GM10248 (cell line): ENCODE results near the gene GGTLC1.
"Not testable (repeated sequence)": the region's sequence is repeated elsewhere in the genome, so short reads cannot be mapped to it uniquely, and the experiment has no call there.

Experiments used
- CTCF ChIA-PET: fragments of 300-600 bp; sonication (Branson Sonifier 250); formaldehyde crosslinking; extraction: SDS; loops from one replicate; lab custom pipeline; 2021; ENCODE audit warnings: antibody characterized with exemption; lab: Yijun Ruan, JAX
- POLR2A ChIA-PET: fragments of 350-650 bp; sonication (Branson Sonifier 250); formaldehyde crosslinking; extraction: SDS; loops from one replicate; lab custom pipeline; 2020; ENCODE audit warnings: antibody characterized with exemption; lab: Yijun Ruan, JAX
- DNase-seq: peaks from one replicate; pipeline ENCODE4 v3.0.0; 2012; ENCODE audit errors: extremely low spot score
- CTCF ChIP-seq: IDR thresholded peaks from 2 replicates; pipeline ENCODE4 v1.5.1; 2012; ENCODE audit warnings: mild to moderate bottlenecking, low read depth; ENCODE audit errors: extremely low read depth, missing control alignments, control extremely low read depth

Gene GGTLC1

DNA sequence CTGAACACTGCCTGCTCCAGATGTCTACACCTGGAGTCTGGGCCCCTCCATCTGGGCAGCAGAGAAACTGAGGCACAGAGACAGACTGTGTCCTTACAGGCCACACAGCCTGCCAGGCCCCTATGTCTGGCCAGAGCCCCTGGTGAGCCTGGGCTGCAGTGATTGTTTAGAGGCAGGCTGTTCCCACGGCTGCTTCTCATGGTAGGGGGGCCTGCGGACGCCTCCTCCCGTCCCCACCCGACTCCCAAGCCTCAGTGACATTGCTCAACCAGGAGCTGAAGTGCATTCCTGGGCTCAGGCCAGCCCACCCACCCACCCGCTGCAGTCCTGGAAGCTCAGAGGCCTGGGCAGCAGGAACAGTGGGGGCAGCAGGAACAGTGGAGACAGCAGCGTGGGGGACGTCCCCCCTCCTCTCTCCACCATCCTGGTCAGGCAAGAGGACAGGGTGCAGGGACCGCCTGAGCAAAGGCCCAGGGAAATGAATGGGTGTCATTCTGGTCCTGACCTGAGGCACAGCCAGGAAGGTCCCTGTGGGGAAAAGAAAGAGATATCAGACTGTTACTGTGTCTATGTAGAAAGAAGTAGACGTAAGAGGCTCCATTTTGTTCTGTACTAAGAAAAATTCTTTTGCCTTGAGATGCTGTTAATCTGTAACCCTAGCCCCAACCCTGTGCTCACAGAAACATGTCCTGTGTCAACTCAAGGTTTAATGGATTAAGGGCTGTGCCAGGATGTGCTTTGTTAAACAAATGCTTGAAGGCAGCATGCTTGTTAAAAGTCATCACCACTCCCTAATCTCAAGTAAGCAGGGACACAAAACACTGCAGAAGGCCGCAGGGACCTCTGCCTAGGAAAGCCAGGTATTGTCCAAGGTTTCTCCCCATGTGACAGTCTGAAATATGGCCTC lies 6.2 kb downstream of the GGTLC1 start:
- DNase-seq, CTCF ChIA-PET, POLR2A ChIA-PET: not testable (repeated sequence)

DNA sequence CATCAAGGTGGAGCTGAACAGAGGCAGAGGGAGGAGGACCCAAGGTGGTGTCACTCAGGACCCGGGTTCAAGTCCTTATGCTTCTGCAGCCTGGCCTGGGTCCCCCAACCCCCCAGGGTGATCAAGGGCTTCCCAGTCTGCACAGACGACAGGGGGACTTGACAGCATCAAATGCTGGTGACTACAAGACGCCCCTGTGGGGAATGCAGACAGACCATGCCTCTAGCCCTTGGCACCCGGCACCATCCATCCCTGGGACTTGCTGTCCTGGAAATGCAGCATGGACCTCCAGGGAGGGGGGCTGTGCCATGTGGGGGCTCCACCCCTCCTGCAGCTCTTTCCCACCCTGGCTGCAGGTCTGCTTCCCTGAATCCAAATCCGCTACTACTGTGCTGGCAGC lies 7.1 kb downstream of the GGTLC1 start:
- CTCF ChIA-PET, POLR2A ChIA-PET, DNase-seq: not testable (repeated sequence)

DNA sequence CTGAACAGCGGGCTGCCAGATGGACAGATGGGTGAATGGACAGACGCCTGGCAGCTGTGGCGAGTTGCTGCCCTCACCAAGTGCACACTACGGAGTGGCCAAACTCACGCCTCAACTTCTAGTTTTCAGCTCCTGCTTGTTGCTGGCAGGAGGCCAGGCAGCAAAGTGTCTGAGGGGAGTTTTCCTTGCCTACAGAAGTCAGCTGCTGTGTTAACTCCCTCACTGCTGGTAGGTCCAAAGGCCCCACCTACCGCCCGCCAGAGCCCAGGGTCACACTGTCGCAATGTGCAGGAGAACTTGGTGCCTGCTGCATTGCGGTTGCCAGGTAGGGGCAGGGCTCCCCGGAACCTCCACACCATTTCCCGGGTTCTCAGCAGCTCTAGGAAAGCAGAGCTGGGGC lies 7.6 kb downstream of the GGTLC1 start:
- CTCF ChIA-PET, POLR2A ChIA-PET, DNase-seq: not testable (repeated sequence)

DNA sequence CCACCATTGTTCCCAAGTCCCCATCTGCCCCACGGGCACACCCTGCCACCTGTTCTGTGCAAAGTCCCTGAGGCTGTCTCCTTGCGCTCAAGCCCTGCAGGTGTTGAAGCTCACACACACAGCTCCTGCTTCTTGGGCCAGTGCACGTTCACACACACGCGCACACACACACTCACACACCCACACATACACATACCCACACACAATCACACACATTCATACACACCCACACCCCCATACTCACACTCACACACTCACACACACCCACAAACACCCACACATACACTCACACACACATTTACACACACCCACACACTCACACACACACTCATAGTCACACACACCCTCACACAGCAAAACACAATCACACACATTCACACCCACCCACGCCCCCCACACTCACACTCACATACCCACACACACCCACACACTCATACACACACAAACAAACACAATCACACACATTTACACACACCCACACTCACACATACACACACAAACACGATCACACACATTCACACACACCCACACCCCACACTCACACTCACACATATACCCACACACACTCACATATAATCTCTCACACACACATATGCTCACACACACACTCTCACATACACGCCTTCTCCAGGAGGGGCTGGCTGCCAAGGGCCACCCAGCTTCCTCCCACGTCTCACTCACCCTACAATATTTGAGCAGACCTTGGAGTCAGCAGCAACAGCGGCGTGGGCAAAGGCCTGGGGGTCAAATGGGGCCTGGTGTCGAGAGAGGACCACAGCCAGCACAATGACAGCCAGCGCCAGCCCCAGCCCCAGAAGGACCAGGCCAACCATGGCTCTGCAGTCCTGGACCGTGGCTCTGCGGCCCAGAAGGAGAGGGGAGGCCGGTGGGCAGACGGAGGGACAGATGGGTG lies 8.4 kb downstream of the GGTLC1 start:
- CTCF ChIA-PET, DNase-seq, POLR2A ChIA-PET: not testable (repeated sequence)

GRCh38 chr20:23979380-23979779 lies 9.2 kb downstream of the GGTLC1 start:
- DNase-seq, CTCF ChIA-PET: not testable (repeated sequence)

GRCh38 chr20:23978457-23978856 lies 10.1 kb downstream of the GGTLC1 start:
- CTCF ChIA-PET, POLR2A ChIA-PET, DNase-seq: not testable (repeated sequence)

More at GRCh38 chr20:23979380-23979779, 9.2 kb downstream of the GGTLC1 start:
- POLR2A ChIA-PET = not testable (repeated sequence)

DNA sequence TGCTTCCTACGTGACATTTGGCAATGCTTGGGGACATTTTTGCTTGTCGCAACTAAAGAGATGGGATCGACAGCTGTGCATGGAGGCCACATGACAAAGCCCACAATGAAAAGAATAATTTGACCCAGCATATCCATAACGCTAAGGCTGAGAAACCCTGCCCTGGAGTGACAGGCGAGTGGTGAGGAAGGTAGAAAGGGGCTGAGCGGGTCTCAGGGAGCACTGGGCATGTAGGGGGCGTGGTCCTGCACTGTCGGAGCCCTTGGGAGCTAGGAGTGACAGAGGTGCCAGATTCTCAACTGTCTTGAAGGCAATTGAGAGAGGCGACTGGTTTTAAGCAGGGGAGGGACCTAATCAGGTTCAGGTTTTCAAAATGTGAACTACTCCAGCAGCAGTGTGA lies 13.6 kb downstream of the GGTLC1 start:
- POLR2A ChIA-PET = no interaction called here
- TF ChIP-seq CTCF = no peak
- no peak for DNase-seq
- CTCF ChIA-PET = no interaction called here

DNA sequence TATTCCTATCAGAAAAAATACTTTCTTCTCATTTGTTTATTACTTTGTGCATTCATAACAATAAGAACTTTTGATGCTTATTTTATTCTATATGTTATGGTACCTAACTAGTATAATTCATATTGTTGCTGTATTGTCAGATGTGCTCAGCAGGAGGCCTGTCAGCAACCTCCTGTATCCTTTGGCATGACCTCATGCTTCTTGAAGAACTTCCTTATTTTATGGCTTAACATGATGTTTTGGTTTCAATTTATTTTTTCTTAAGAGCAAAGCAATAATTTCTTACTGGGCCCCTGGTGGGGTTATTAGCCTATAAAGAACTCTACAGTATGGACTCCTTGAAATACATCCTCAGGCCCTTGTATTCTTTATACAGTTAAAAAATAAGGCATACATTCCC lies 17.3 kb downstream of the GGTLC1 start:
- ChIA-PET CTCF (no interaction called here), POLR2A (no interaction called here)
- DNase-seq = no peak
- TF ChIP-seq CTCF = no peak

- DNase-seq = no peak
- no peak for TF ChIP-seq CTCF
- POLR2A ChIA-PET = no interaction called here
- CTCF ChIA-PET = no interaction called here
Observed at GRCh38 chr20:23970049-23970448, 18.5 kb downstream of the GGTLC1 start.
